HepG2 (cell line): ENCODE data around the gene ASTN2.

Source experiments
- CTCF ChIP-seq: sonication (generic); formaldehyde crosslinking; IDR thresholded peaks from 2 replicates; pipeline ENCODE4 v1.5.0; 2020; ENCODE audit warnings: mild to moderate bottlenecking, missing genetic modification reagents, moderate library complexity
- HCFC1 ChIP-seq: fragments of 150-350 bp; IDR thresholded peaks from 2 replicates; pipeline ENCODE4 v1.6.1; 2014; ENCODE audit warnings: low read depth, low read length
- MLX ChIP-seq: IDR thresholded peaks from 2 replicates; pipeline ENCODE4 v1.6.1; 2016
- PITX1 ChIP-seq: sonication (generic); formaldehyde crosslinking; IDR thresholded peaks from 2 replicates; pipeline ENCODE4 v1.5.1; 2020; ENCODE audit warnings: mild to moderate bottlenecking, missing genetic modification reagents
- SP1 ChIP-seq, 2 experiments: fragments of 450-650 bp in 1 of 2; sonication (generic) in 1 of 2; formaldehyde crosslinking in 1 of 2; IDR thresholded peaks; 2 replicates each; pipeline versions ENCODE4 v1.4.0 to v1.6.1; 2016 to 2020; ENCODE audit warnings: missing genetic modification reagents in 1 of 2
- YY1 ChIP-seq: IDR thresholded peaks from 2 replicates; pipeline ENCODE4 v1.6.1; 2011; ENCODE audit warnings: low read length, low read depth, moderate library complexity, mild to moderate bottlenecking; ENCODE audit not compliant: insufficient read depth, insufficient replicate concordance
- ZSCAN5A ChIP-seq: sonication (generic); formaldehyde crosslinking; IDR thresholded peaks from 2 replicates; pipeline ENCODE4 v1.8.0; 2022; ENCODE audit warnings: mild to moderate bottlenecking, missing genetic modification reagents, borderline replicate concordance

GRCh38 chr9:116859763-116860162, 555.1 kb downstream of the ASTN2 start:
- no peak for TF ChIP-seq YY1
- no peak for TF ChIP-seq CTCF (CRISPR knock-in tag)
- TF ChIP-seq HCFC1: no peak
- TF ChIP-seq MLX (CRISPR knock-in tag): no peak
- no peak for TF ChIP-seq PITX1 (CRISPR knock-in tag)
- no peak for TF ChIP-seq ZSCAN5A (CRISPR knock-in tag)
- no peak for TF ChIP-seq SP1 (IDR thresholded peaks at IDR 0.05)
- TF ChIP-seq SP1 (CRISPR knock-in tag; IDR thresholded peaks at IDR 0.05): no peak
